Measurements from ENCODE around the gene SLC2A10.
A peak's percentile ranks its signal among the peaks of the same experiment; 100 is the strongest.

The SLC2A10 gene

DNA sequence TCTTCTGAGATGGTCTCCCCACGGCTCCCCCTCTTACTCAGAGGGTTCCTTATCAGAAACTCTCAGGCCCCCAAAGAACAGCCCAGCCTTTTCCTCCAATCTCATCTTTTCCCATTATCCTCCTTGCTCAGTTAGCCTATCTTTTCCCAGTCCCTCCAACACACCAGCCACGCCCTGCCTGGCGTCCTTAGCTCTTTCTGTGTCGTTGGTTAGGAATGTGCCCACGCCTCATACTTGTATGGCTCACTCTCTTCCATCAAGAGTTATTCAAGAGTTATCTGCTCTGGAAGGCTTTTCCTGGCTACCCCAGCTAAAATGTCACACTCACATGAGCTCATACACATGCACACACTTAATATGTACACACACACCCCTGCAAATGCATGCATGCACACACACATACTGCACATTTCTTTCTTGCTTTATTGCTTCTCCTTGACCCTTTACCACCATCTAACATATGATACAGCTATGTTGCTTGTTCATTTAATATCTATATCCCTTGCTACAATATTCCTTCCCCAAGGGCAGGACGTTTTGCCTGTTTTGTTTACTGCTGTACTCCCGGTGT lies 37.6 kb downstream of the SLC2A10 start:
- DNase-seq (ENCODE audit: insufficient read length) = no peak
- no peak for FAIRE-seq
- TF ChIP-seq POLR2A (IDR thresholded peaks at IDR 0.05; ENCODE audit: low read depth, low read length) (no peak), POLR2AphosphoS5 (IDR thresholded peaks at IDR 0.05; ENCODE audit: low read depth, low read length) (no peak), TAF1 (IDR thresholded peaks at IDR 0.05; ENCODE audit: borderline replicate concordance, low read depth, low read length) (no peak)

DNA sequence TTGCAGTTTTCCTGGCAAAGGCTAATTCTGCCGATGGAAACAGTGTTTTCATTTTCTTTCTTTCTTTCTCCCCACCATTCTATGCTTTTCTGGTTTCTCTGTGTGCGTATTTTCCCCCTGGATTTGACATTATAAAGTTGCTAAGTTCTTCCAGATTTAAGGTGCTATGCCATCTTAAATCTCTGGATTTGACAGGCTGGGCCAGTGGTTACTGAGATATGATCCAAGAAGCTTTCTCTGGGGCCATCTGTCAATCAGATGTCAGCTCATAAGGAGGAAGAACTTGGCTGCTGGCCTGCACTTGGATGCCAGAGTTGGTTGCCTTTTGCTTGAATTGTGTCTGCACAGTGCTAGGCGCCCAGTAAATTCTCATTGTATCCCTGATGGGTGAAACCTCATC lies 39.7 kb downstream of the SLC2A10 start:
- FAIRE-seq (no peak), DNase-seq (ENCODE audit: insufficient read length) (no peak)
- TF ChIP-seq POLR2A (IDR thresholded peaks at IDR 0.05; ENCODE audit: low read depth, low read length) = no peak
- no peak for TF ChIP-seq POLR2AphosphoS5 (IDR thresholded peaks at IDR 0.05; ENCODE audit: low read depth, low read length)
- no peak for TF ChIP-seq TAF1 (IDR thresholded peaks at IDR 0.05; ENCODE audit: borderline replicate concordance, low read depth, low read length)

DNA sequence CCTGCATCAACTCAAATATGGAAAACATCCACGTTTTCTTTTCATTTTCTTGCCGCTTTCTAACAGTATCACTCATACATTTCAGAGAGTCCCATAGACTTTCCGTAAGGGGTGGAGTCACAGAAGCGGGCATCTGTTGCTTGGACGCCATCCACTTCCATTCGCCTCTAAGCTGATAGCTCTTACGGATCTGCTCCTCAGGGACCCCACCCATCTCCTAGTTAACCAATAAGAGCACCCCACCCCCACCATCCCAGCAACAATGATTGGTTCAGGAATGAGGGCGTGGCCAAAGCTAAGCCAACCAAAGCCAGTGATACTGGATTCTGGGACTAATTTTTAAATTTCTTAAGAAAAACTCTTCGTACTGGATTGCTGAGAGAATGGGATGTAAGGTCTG lies 42.4 kb downstream of the SLC2A10 start:
- FAIRE-seq (no peak), DNase-seq (ENCODE audit: insufficient read length) (no peak)
- TF ChIP-seq POLR2AphosphoS5 (IDR thresholded peaks at IDR 0.05; ENCODE audit: low read depth, low read length) = no peak
- no peak for TF ChIP-seq TAF1 (IDR thresholded peaks at IDR 0.05; ENCODE audit: borderline replicate concordance, low read depth, low read length)
- TF ChIP-seq POLR2A (IDR thresholded peaks at IDR 0.05; ENCODE audit: low read depth, low read length) = no peak

DNA sequence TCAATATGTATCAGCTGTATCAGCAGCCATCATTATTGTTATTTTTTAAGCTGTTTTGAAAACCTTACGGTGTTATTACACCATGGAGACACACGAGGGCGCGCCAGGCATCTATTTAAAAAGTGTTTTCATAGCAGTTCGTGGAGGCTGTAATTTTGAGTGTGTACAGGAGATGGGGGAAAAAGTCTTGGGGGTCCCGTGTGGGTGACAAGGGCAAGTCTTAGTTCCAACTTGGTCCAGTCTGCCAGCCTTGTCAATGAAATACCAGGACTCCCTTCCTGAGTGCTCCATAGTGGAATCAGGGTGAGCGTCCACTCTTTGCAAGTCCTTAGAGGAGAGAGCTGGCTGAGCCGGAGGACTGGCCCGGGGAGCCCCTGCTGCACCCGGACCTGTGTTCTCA lies 43.3 kb downstream of the SLC2A10 start:
- DNase-seq (ENCODE audit: insufficient read length) (peak; percentile 27), FAIRE-seq (peak; percentile 36)
- TF ChIP-seq POLR2AphosphoS5 (IDR thresholded peaks at IDR 0.05; ENCODE audit: low read depth, low read length) = no peak

DNA sequence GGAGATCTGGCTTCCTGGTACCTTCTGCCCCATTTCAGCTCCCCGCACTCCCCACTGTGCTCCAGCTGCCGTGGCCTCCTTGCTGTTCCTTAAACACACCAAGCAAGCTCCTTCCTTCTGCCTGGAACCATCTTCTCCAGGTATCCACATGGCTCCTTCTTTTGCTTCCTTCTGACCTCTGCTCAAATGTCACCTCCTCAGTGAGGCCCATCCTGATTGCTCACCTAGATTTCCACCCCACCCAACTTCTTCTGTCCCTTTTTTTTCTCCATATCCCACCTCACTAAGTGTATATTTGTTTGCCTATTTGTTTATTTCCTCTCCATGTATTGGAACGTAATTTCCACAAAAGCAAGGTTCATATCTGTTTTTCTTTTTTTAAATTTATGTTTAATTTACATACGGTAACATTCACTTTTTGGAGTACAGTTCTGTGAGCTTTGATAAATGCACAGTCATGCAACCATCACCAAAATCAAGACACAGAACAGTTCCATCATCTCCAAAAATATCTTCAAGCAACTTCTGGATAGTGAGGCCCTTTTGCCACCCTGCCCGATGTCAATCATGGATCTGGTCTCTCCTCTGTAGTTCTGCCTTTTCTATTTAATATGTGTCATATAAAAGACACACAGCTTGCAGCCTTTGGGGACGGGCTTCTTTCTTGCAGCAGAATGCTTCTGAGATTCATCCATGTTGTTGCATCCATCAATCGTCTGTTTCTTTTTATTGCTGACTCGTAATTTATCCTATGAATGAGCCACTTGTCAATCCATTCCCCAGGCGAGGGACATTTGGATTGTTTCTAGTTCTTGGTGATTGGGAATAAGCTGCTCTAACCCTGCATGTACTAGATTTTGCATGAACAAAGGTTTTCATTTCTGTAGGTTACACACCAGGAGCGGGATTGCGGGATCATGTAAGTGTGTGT lies 46.3 kb downstream of the SLC2A10 start:
- no peak for FAIRE-seq
- no peak for TF ChIP-seq POLR2A (IDR thresholded peaks at IDR 0.05; ENCODE audit: low read depth, low read length)
- no peak for TF ChIP-seq POLR2AphosphoS5 (IDR thresholded peaks at IDR 0.05; ENCODE audit: low read depth, low read length)
- TF ChIP-seq TAF1 (IDR thresholded peaks at IDR 0.05; ENCODE audit: borderline replicate concordance, low read depth, low read length) = no peak
- no peak for DNase-seq (ENCODE audit: insufficient read length)

DNA sequence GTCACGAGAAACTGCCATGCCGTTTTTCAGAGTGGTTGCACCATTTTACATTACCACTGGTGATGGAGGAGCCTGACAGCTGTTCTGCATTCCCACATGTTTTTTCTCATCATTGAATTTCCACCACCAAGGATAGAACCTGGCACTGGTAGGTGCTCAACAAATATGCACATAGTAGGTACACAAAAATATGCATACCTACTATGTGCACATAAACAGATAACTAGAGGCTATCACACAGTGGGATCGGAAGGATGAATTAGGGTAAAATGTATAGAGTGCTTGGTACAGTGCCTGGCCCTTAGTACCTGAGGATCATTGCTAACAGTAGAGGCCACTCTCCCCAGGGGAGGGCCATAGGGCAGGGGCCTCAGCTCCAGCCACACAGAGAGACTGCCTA lies 47.0 kb downstream of the SLC2A10 start:
- TF ChIP-seq POLR2A (IDR thresholded peaks at IDR 0.05; ENCODE audit: low read depth, low read length) (no peak), POLR2AphosphoS5 (IDR thresholded peaks at IDR 0.05; ENCODE audit: low read depth, low read length) (no peak), TAF1 (IDR thresholded peaks at IDR 0.05; ENCODE audit: borderline replicate concordance, low read depth, low read length) (no peak)
- DNase-seq (ENCODE audit: insufficient read length) (no peak), FAIRE-seq (no peak)

DNA sequence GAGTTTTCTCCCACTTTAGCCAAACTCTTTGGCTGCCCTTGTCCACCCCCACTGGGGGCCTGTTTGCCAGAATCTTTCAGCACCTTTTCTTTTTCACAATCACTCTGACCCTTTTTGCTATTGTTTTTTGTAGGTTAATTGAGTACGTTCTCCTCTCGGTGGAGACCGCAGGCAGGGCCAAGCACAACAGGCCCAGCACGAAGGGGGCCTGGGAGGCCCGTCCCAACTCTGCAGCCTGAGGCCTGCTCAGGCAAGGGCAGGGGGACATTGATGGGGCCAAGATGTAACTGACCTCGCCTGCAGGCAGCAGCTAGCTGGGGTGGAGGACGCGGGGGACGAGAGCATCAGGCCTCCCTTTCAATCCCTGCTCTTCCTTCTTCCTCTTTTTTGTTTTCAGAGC lies 47.7 kb downstream of the SLC2A10 start:
- FAIRE-seq = no peak
- TF ChIP-seq POLR2A (IDR thresholded peaks at IDR 0.05; ENCODE audit: low read depth, low read length) (no peak), TAF1 (IDR thresholded peaks at IDR 0.05; ENCODE audit: borderline replicate concordance, low read depth, low read length) (no peak), POLR2AphosphoS5 (IDR thresholded peaks at IDR 0.05; ENCODE audit: low read depth, low read length) (no peak)
- DNase-seq (ENCODE audit: insufficient read length) = no peak

DNA sequence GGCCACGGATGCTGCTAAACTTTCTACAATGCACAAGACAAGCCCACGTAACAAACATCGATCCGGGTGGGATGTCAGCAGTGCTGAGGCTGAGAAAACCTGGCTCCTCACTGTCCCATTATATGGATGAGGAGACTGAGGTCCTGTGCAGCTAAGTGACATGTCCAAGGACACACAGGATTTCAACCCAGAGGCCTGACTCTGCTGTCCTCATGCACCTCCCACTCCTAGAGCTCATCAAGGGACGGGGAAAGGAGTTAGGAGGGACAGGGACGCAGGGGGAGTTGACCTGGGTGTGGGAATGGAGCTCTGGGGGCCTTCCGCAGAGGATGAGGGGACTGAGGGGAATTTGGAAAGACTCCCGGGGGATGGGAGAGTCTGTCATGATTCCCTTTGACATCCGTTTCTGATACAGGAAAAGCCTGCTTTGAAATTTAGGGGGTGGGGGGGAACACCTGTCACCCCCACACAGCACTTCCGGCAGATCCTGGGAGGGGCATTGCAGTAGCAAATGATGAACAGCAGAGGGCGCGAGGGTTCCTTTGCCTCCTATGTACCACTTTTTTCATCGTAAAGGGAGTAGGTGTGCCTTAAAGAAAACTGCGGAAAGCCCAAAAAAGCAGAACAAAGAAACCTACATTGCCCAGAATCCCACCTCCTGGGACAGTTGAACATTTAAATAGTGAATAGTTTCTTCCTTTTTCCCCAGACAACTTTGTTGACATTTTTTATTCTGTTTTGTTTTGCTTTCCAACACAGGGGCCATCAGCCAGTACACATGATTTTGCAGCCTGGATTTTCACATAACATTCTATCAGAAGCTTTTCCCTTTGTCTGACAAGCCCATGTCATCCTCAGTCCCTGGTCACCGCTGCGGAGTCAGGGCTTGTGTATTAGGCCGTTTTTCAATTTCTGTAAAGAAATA lies 48.6 kb downstream of the SLC2A10 start:
- peak; percentile 59 for DNase-seq (ENCODE audit: insufficient read length)
- FAIRE-seq = peak; percentile 74
- TF ChIP-seq TAF1 (IDR thresholded peaks at IDR 0.05; ENCODE audit: borderline replicate concordance, low read depth, low read length) (no peak), POLR2A (IDR thresholded peaks at IDR 0.05; ENCODE audit: low read depth, low read length) (no peak)

DNA sequence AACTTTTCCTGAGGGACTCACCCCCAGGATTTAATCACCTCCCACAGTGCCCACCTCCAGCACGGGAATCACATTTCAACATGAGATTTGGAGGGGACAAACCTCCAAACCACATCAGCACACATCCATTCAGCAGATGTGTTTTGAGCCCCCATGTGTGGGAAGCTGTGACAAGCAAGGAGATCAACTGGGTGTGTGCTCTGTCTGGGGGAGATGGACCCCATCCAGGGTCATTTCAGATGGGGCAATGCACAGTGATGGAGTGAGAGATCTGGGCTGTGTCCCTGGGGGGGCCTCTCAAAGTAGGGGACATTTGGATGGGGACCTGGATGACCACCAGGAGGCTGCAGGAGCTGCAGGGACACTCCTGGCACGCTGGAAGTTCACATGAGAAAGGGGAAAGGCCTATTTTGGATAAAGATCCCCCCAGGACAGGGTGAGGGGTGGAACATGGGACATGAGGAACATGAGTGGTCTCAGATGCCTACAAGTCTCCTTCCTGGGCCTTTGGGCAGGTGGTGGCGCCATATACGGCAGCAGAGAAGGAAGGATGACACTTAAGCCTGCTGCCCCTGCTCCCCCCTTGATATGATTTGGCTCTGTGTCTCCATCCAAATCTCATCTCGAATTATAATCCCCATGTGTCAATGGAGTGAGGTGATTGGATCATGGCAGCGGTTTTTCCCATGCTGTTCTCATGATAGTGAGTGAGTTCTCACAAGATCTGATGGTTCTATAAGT lies 49.6 kb downstream of the SLC2A10 start:
- FAIRE-seq = no peak

DNA sequence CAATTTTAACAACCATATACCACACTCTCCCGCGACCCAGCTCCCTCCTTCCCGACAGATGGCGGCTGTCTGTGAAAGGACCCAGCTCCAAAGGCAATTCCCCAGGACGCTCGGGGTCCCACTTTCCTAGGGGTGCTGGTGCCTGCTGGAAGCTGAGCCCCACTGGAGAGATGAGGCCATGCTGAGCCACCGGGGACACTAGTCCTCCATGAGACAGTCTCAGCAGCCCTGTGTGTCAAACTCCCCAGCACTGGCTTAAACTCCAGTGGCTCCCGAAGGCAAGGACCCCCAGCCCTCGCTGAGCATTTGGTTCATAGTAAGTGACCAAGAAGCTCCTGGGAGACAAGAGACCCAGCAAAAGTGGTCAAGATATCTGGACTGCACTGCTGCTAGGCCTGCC lies 52.1 kb downstream of the SLC2A10 start:
- TF ChIP-seq TAF1 (IDR thresholded peaks at IDR 0.05; ENCODE audit: borderline replicate concordance, low read depth, low read length) (no peak), POLR2A (IDR thresholded peaks at IDR 0.05; ENCODE audit: low read depth, low read length) (no peak), POLR2AphosphoS5 (IDR thresholded peaks at IDR 0.05; ENCODE audit: low read depth, low read length) (no peak)
- DNase-seq (ENCODE audit: insufficient read length) (no peak), FAIRE-seq (no peak)

More for the DNA sequence above, 49.6 kb downstream of the SLC2A10 start:
- no peak for DNase-seq (ENCODE audit: insufficient read length)
- TF ChIP-seq POLR2AphosphoS5 (IDR thresholded peaks at IDR 0.05; ENCODE audit: low read depth, low read length) (no peak), TAF1 (IDR thresholded peaks at IDR 0.05; ENCODE audit: borderline replicate concordance, low read depth, low read length) (no peak), POLR2A (IDR thresholded peaks at IDR 0.05; ENCODE audit: low read depth, low read length) (no peak)

DNA sequence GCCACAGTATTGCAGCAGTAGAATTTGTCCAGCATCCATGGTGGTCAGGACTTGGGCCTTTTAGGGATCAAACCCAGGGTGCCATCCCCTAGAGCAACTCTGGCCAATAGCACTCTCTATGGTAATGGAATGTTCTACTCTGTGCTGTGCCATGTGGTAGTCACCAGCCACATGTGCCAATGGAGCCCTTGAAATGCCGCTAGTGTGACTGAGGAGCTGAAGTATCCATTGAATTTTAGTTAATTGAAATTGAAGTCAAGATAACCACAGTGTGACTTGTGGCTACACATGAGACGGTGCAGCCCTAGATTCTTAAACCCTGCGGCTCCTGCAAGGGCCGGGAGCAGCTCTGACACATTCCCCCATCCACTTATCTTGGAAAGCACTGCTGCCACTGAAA lies 54.6 kb downstream of the SLC2A10 start:
- FAIRE-seq (no peak), DNase-seq (ENCODE audit: insufficient read length) (no peak)
- no peak for TF ChIP-seq POLR2AphosphoS5 (IDR thresholded peaks at IDR 0.05; ENCODE audit: low read depth, low read length)
- TF ChIP-seq POLR2A (IDR thresholded peaks at IDR 0.05; ENCODE audit: low read depth, low read length) = no peak
- TF ChIP-seq TAF1 (IDR thresholded peaks at IDR 0.05; ENCODE audit: borderline replicate concordance, low read depth, low read length) = no peak

All from GM12892 (cell line).